Ovary (tissue), 3 donors: ENCODE results near the gene GNG12.

ENCODE experiments used
- CTCF ChIP-seq, 3 donors: fragments of 450-650 bp in 2 of 3; fragments of 200-600 bp in 1 of 3; IDR thresholded peaks; one replicate each; pipeline versions ENCODE4 v1.5.1 to v1.8.0; 2016 to 2022; ENCODE audit warnings: antibody characterized with exemption in 3 of 3, mild to moderate bottlenecking in 1 of 3
- POLR2A ChIP-seq: fragments of 450-650 bp; IDR thresholded peaks from one replicate; pipeline ENCODE4 v1.6.1; 2017; ENCODE audit warnings: antibody characterized with exemption, mild to moderate bottlenecking, moderate library complexity
- donor health status: DM: no; HTN: no; CAD: no.

GRCh38 chr1:67827688-67828087 is 5.6 kb downstream of the GNG12 start:
- TF ChIP-seq POLR2A (no peak), CTCF (IDR thresholded peaks at IDR 0.05) (no peak)
